Smooth muscle cell (in vitro differentiated cells): ENCODE results near the gene SPP2. TPM values are rescaled to one million over a fixed set of nuclear protein-coding genes. Genes with fewer than 3 reads are reported as not detected.

Source experiments
- DNase-seq: peaks from one replicate; lab custom pipeline; 2025; ENCODE audit not compliant: unreplicated experiment; lab: John Stamatoyannopoulos, UW
- H2AFZ ChIP-seq: fragments of 200-600 bp; sonication (generic); 2 replicates; pipeline ENCODE4 v1.6.0; 2016; ENCODE audit warnings: antibody characterized with exemption, low read depth, mild to moderate bottlenecking
- H3F3A ChIP-seq: fragments of 200-600 bp; sonication (generic); 2 replicates; pipeline ENCODE4 v1.6.0; 2017; ENCODE audit warnings: antibody characterized with exemption, low read depth
- H3K27ac ChIP-seq: fragments of 200-600 bp; sonication (generic); 2 replicates; pipeline ENCODE4 v1.5.1; 2016; ENCODE audit warnings: low read depth, mild to moderate bottlenecking
- H3K27me3 ChIP-seq: fragments of 200-600 bp; sonication (generic); 2 replicates; pipeline ENCODE4 v1.6.1; 2016; ENCODE audit warnings: low read depth, mild to moderate bottlenecking
- H3K36me3 ChIP-seq: fragments of 200-600 bp; sonication (generic); 2 replicates; pipeline ENCODE4 v1.5.1; 2016; ENCODE audit warnings: low read depth
- H3K4me1 ChIP-seq: fragments of 200-600 bp; sonication (generic); 2 replicates; pipeline ENCODE4 v1.5.1; 2016; ENCODE audit warnings: low read depth
- H3K4me2 ChIP-seq: fragments of 200-600 bp; sonication (generic); 2 replicates; pipeline ENCODE4 v1.6.0; 2016; ENCODE audit warnings: mild to moderate bottlenecking
- H3K4me3 ChIP-seq: fragments of 200-600 bp; sonication (generic); 2 replicates; pipeline ENCODE4 v1.5.1; 2016; ENCODE audit warnings: mild to moderate bottlenecking
- H3K79me2 ChIP-seq: fragments of 200-600 bp; sonication (generic); 2 replicates; pipeline ENCODE4 v1.6.0; 2016; ENCODE audit warnings: low read depth, mild to moderate bottlenecking
- H3K9ac ChIP-seq: fragments of 200-600 bp; sonication (generic); 2 replicates; pipeline ENCODE4 v1.6.0; 2016; ENCODE audit warnings: low read depth
- H3K9me3 ChIP-seq: fragments of 200-600 bp; sonication (generic); replicated peaks from 2 replicates; pipeline ENCODE4 v1.5.1; 2016; ENCODE audit warnings: low read depth
- H4K20me1 ChIP-seq: fragments of 200-600 bp; sonication (generic); 2 replicates; pipeline ENCODE4 v1.6.0; 2016; ENCODE audit warnings: low read depth
- CTCF ChIP-seq: fragments of 200-600 bp; sonication (generic); IDR thresholded peaks from 2 replicates; pipeline ENCODE4 v1.5.1; 2017; ENCODE audit warnings: borderline replicate concordance, mild to moderate bottlenecking, antibody characterized with exemption; ENCODE audit not compliant: insufficient read depth, poor library complexity, severe bottlenecking
- WGBS: methylation state at CpG from one replicate; pipeline ENCODE4 v1.1.7; 2016; ENCODE audit warnings: low lambda C conversion rate; 5-methylcytosine and 5-hydroxymethylcytosine counted together
- polyA plus RNA-seq: library from polyadenylated mRNA; unstranded; fragments of >200 nt; fragmentation: Nextera tagmentation; extraction: Ambion mirVana; gene quantifications from 2 replicates; pipeline ENCODE4 v1.2.1, GENCODE V29; 2016
- total RNA-seq: library from RNA; depleted of rRNA; stranded (reverse); fragments of >200 nt; gene quantifications from 2 replicates; pipeline ENCODE4 v1.2.3, GENCODE V29; 2014

SPP2 gene
- total and polyA plus RNA-seq, 2 experiments from 2014 or later, result not detected

GRCh38 chr2:234027641-234028040, 22.9 kb upstream of the SPP2 start:
- Histone ChIP-seq H3K4me1 (no peaks in the 10 kb centered on the region), H4K20me1 (no peaks in the 10 kb centered on the region), H3F3A (no peaks in the 10 kb centered on the region), H3K4me2 (no peak overlapping the region), H3K36me3 (no peaks in the 10 kb centered on the region), H3K9ac (no peak overlapping the region), H3K27ac (no peak overlapping the region), H2AFZ (no peak overlapping the region), H3K4me3 (no peak overlapping the region), H3K27me3 (no peaks in the 10 kb centered on the region), H3K79me2 (no peaks in the 10 kb centered on the region), H3K9me3 (no peaks in the 10 kb centered on the region)
- 97% methylated on average over 1 of the region's 1 CpG for WGBS
- DNase-seq, result no peak
- no peak for TF ChIP-seq CTCF

GRCh38 chr2:234029150-234029733, 21.3 kb upstream of the SPP2 start:
- no peaks in the 10 kb centered on the region for H4K20me1 ChIP-seq
- no peak for DNase-seq
- H3K36me3 ChIP-seq, result no peaks in the 10 kb centered on the region
- no peaks in the 10 kb centered on the region for H3K4me1 ChIP-seq
- no peak overlapping the region for H3K27ac ChIP-seq
- no peak overlapping the region for H3K4me2 ChIP-seq
- H3K27me3 ChIP-seq, result no peaks in the 10 kb centered on the region
- H3K4me3 ChIP-seq, result no peak overlapping the region
- no peak overlapping the region for H3K9ac ChIP-seq
- no peaks in the 10 kb centered on the region for H3K79me2 ChIP-seq
- TF ChIP-seq CTCF, result no peak
- no peak overlapping the region for H2AFZ ChIP-seq
- no peaks in the 10 kb centered on the region for H3K9me3 ChIP-seq
- WGBS, result 89% methylated on average over 4 of the region's 4 CpGs
- H3F3A ChIP-seq, result no peaks in the 10 kb centered on the region

- Histone ChIP-seq H3K79me2 (no peaks in the 10 kb centered on the region), H3K4me2 (no peak overlapping the region), H3K4me1 (no peaks in the 10 kb centered on the region), H4K20me1 (no peaks in the 10 kb centered on the region), H3K27ac (no peak overlapping the region), H2AFZ (no peak overlapping the region), H3F3A (no peaks in the 10 kb centered on the region), H3K27me3 (no peaks in the 10 kb centered on the region), H3K36me3 (no peaks in the 10 kb centered on the region), H3K4me3 (no peak overlapping the region), H3K9me3 (no peaks in the 10 kb centered on the region), H3K9ac (no peak overlapping the region)
- 57% methylated on average over 2 of the region's 2 CpGs for WGBS
- TF ChIP-seq CTCF, result no peak
- no peak for DNase-seq
These were observed 19.3 kb upstream of the SPP2 start for GRCh38 chr2:234031207-234031606.

GRCh38 chr2:234032279-234032856, 18.1 kb upstream of the SPP2 start:
- WGBS, result 96% methylated on average over 1 of the region's 1 CpG
- no peak overlapping the region for H3K27ac ChIP-seq

More at GRCh38 chr2:234032279-234032856, 18.1 kb upstream of the SPP2 start:
- H3K36me3 ChIP-seq, result no peaks in the 10 kb centered on the region
- no peaks in the 10 kb centered on the region for H3F3A ChIP-seq
- H3K9me3 ChIP-seq, result no peaks in the 10 kb centered on the region
- no peaks in the 10 kb centered on the region for H3K79me2 ChIP-seq
- no peak for DNase-seq
- no peak overlapping the region for H3K4me2 ChIP-seq
- H3K9ac ChIP-seq, result no peak overlapping the region
- H3K4me3 ChIP-seq, result no peak overlapping the region
- TF ChIP-seq CTCF, result no peak
- H3K4me1 ChIP-seq, result no peaks in the 10 kb centered on the region
- H4K20me1 ChIP-seq, result no peaks in the 10 kb centered on the region
- no peak overlapping the region for H2AFZ ChIP-seq
- H3K27me3 ChIP-seq, result no peaks in the 10 kb centered on the region
